ENCODE results near the gene BSG. TPM values are rescaled to one million over a fixed set of nuclear protein-coding genes. Genes with fewer than 3 reads are reported as not detected.
A peak's percentile ranks its signal among the peaks of the same experiment; 100 is the strongest.

BSG gene
- total and polyA plus RNA-seq, 9 of the 15 experiments (the other 6 are each of a cell fraction or from before 2014, with no cell fraction given) = 4.6 to 495 (median 187) TPM

- TF ChIP-seq ZC3H8 (IDR thresholded peaks at IDR 0.05) (no peak), TEAD1 (CRISPR knock-in tag; IDR thresholded peaks at IDR 0.05) (no peak), USF2 (CRISPR knock-in tag; IDR thresholded peaks at IDR 0.05) (no peak), ZNF354B (CRISPR knock-in tag; IDR thresholded peaks at IDR 0.05) (no peak), SRSF3 (IDR thresholded peaks at IDR 0.05; ENCODE audit: insufficient read depth, low read length) (no peak), ZNF511 (CRISPR knock-in tag; IDR thresholded peaks at IDR 0.05) (no peak; the same call in 1 of the 2 replicates), HMG20B (CRISPR knock-in tag; IDR thresholded peaks at IDR 0.05) (no peak), GATA2 (CRISPR knock-in tag; IDR thresholded peaks at IDR 0.05) (0 out of 2 replicates have a peak, but pooled peaks have one; percentile 33), ZNF165 (CRISPR knock-in tag; IDR thresholded peaks at IDR 0.05; ENCODE audit: borderline replicate concordance) (no peak), ZNF316 (IDR thresholded peaks at IDR 0.05) (no peak), BRF1 (IDR thresholded peaks at IDR 0.05; ENCODE audit: borderline replicate concordance, extremely low read depth, insufficient read length) (no peak), TCF7L2 (IDR thresholded peaks at IDR 0.05; ENCODE audit: low read depth, low read length) (no peak), ARID1B (IDR thresholded peaks at IDR 0.05) (no peak), RFX7 (CRISPR knock-in tag; IDR thresholded peaks at IDR 0.05) (no peak), ZNF740 (CRISPR knock-in tag; IDR thresholded peaks at IDR 0.05) (peak; percentile 19; the same call in 1 of the 2 replicates), ZNF740 (tag; IDR thresholded peaks at IDR 0.05) (no peak), CHD4 (IDR thresholded peaks at IDR 0.05; ENCODE audit: insufficient read depth, insufficient replicate concordance, low read depth, low read length, poor library complexity, severe bottlenecking) (no peak), ZNF324 (CRISPR knock-in tag; IDR thresholded peaks at IDR 0.05) (no peak), CSDE1 (IDR thresholded peaks at IDR 0.05) (no peak), ZNF282 (CRISPR knock-in tag; IDR thresholded peaks at IDR 0.05) (no peak), ZNF184 (CRISPR knock-in tag; IDR thresholded peaks at IDR 0.05) (no peak), HLTF (IDR thresholded peaks at IDR 0.05) (no peak)
- TF ChIP-seq, protein P1, sequence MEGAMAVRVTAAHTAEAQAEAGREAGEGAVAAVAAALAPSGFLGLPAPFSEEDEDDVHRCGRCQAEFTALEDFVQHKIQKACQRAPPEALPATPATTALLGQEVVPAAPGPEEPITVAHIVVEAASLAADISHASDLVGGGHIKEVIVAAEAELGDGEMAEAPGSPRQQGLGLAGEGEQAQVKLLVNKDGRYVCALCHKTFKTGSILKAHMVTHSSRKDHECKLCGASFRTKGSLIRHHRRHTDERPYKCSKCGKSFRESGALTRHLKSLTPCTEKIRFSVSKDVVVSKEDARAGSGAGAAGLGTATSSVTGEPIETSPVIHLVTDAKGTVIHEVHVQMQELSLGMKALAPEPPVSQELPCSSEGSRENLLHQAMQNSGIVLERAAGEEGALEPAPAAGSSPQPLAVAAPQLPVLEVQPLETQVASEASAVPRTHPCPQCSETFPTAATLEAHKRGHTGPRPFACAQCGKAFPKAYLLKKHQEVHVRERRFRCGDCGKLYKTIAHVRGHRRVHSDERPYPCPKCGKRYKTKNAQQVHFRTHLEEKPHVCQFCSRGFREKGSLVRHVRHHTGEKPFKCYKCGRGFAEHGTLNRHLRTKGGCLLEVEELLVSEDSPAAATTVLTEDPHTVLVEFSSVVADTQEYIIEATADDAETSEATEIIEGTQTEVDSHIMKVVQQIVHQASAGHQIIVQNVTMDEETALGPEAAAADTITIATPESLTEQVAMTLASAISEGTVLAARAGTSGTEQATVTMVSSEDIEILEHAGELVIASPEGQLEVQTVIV (CRISPR knock-in tag; IDR thresholded peaks at IDR 0.05; ENCODE audit: borderline replicate concordance) = no peak; the same call in 1 of the 2 replicates
Observed at GRCh38 chr19:584240-585001, 12.0 kb downstream of the BSG start (continued).
